Cerebellar nuclear complex (tissue), 1 donor: ENCODE measurements around the gene DENND5B.
"Not testable (repeated sequence)": the region's sequence is repeated elsewhere in the genome, so short reads cannot be mapped to it uniquely, and the experiment has no call there.

Source experiments
- DNase-seq, 2 experiments: peaks; one replicate each; lab custom pipeline; 2025; lab: John Stamatoyannopoulos, UW

DENND5B gene

GRCh38 chr12:31591380-31591901 lies 505 bp upstream of the DENND5B start:
- DNase-seq = peak in 1 of 2 experiments; percentile 45

GRCh38 chr12:31589904-31590641 lies 863 bp downstream of the DENND5B start:
- DNase-seq = no peak

GRCh38 chr12:31589598-31589903 lies 1.4 kb downstream of the DENND5B start:
- no peak for DNase-seq

GRCh38 chr12:31588976-31589375 lies 2.0 kb downstream of the DENND5B start:
- DNase-seq = no peak

GRCh38 chr12:31586728-31587127 lies 4.2 kb downstream of the DENND5B start:
- DNase-seq = no peak

GRCh38 chr12:31585895-31586294 lies 5.0 kb downstream of the DENND5B start:
- DNase-seq = no peak

GRCh38 chr12:31585271-31585670 lies 5.7 kb downstream of the DENND5B start:
- DNase-seq = no peak

- DNase-seq = no peak
Observed at GRCh38 chr12:31584782-31585181, 6.2 kb downstream of the DENND5B start.

GRCh38 chr12:31583878-31584277 lies 7.1 kb downstream of the DENND5B start:
- no peak for DNase-seq

GRCh38 chr12:31582155-31582554 lies 8.8 kb downstream of the DENND5B start:
- DNase-seq = no peak

GRCh38 chr12:31578632-31579031 lies 12.3 kb downstream of the DENND5B start:
- DNase-seq = peak; percentile 8 to 10

- DNase-seq = no peak
Observed at GRCh38 chr12:31574803-31575575, 15.9 kb downstream of the DENND5B start.

GRCh38 chr12:31574367-31574766 lies 16.6 kb downstream of the DENND5B start:
- not testable (repeated sequence) for DNase-seq

GRCh38 chr12:31572900-31573600 lies 17.9 kb downstream of the DENND5B start:
- DNase-seq = no peak

- DNase-seq = no peak
Observed at GRCh38 chr12:31570880-31571279, 20.1 kb downstream of the DENND5B start.

GRCh38 chr12:31569517-31569916 lies 21.4 kb downstream of the DENND5B start:
- DNase-seq = not testable (repeated sequence)

- no peak for DNase-seq
Observed at GRCh38 chr12:31568498-31568897, 22.4 kb downstream of the DENND5B start.

- no peak for DNase-seq
Observed at GRCh38 chr12:31567029-31567428, 23.9 kb downstream of the DENND5B start.

- DNase-seq = no peak
Observed at GRCh38 chr12:31566547-31566946, 24.4 kb downstream of the DENND5B start.

GRCh38 chr12:31562594-31563328 lies 28.2 kb downstream of the DENND5B start:
- no peak for DNase-seq

- DNase-seq = no peak
Observed at GRCh38 chr12:31560516-31560915, 30.4 kb downstream of the DENND5B start.

GRCh38 chr12:31558521-31558920 lies 32.4 kb downstream of the DENND5B start:
- DNase-seq = no peak
